ENCODE data around the gene EXOC8. TPM values are rescaled to one million over a fixed set of nuclear protein-coding genes. Genes with fewer than 3 reads are reported as not detected.

EXOC8 gene
- total RNA-seq, 1 donor from 2014 or later, result 20.6 TPM

GRCh38 chr1:231374394-231374793 lies 36.7 kb upstream of the EXOC8 start:
- no peaks in the 10 kb centered on the region for H3K9me3 ChIP-seq
- no peaks in the 10 kb centered on the region for H3K4me1 ChIP-seq
- peaks cover 14% of the 10 kb centered on the region for H3K36me3 ChIP-seq
- no peaks in the 10 kb centered on the region for H3K27me3 ChIP-seq (ENCODE audit: low read depth)
- TF ChIP-seq CTCF (IDR thresholded peaks at IDR 0.05), result no peak
- ATAC-seq (no peak), DNase-seq (no peak)
- H3K27ac ChIP-seq, result no peak overlapping the region
- intact Hi-C loops (cut with DNase I), result no loop called here
- no peak overlapping the region for H3K4me3 ChIP-seq

- Histone ChIP-seq H3K36me3 (peaks cover 31% of the 10 kb centered on the region), H3K4me1 (no peaks in the 10 kb centered on the region), H3K27ac (no peak overlapping the region), H3K4me3 (no peak overlapping the region), H3K9me3 (no peaks in the 10 kb centered on the region), H3K27me3 (ENCODE audit: low read depth) (no peaks in the 10 kb centered on the region)
- DNase-seq, result no peak
- ATAC-seq, result no peak
- no peak for TF ChIP-seq CTCF (IDR thresholded peaks at IDR 0.05)
- intact Hi-C loops (cut with DNase I), result no loop called here
Measured at GRCh38 chr1:231372501-231372900, 34.8 kb upstream of the EXOC8 start.

- Histone ChIP-seq H3K4me1 (no peaks in the 10 kb centered on the region), H3K4me3 (no peak overlapping the region), H3K27me3 (ENCODE audit: low read depth) (no peaks in the 10 kb centered on the region), H3K27ac (no peak overlapping the region), H3K36me3 (peaks cover 57% of the 10 kb centered on the region), H3K9me3 (no peaks in the 10 kb centered on the region)
- ATAC-seq, result no peak
- intact Hi-C loops (cut with DNase I), result no loop called here
- TF ChIP-seq CTCF (IDR thresholded peaks at IDR 0.05), result no peak
- no peak for DNase-seq
Measured at GRCh38 chr1:231369282-231369681, 31.6 kb upstream of the EXOC8 start.

- DNase-seq, result no peak
- TF ChIP-seq CTCF (IDR thresholded peaks at IDR 0.05), result no peak
- Histone ChIP-seq H3K27me3 (ENCODE audit: low read depth) (no peaks in the 10 kb centered on the region), H3K4me1 (no peaks in the 10 kb centered on the region), H3K36me3 (peaks cover 41% of the 10 kb centered on the region), H3K4me3 (no peak overlapping the region), H3K27ac (no peak overlapping the region), H3K9me3 (no peaks in the 10 kb centered on the region)
- no peak for ATAC-seq
- intact Hi-C loops (cut with DNase I), result no loop called here
Measured at GRCh38 chr1:231364192-231364591, 26.5 kb upstream of the EXOC8 start.

- TF ChIP-seq CTCF (IDR thresholded peaks at IDR 0.05), result no peak
- no peaks in the 10 kb centered on the region for H3K9me3 ChIP-seq
- H3K27ac ChIP-seq, result no peak overlapping the region
- no peak overlapping the region for H3K4me3 ChIP-seq
- H3K4me1 ChIP-seq, result no peaks in the 10 kb centered on the region
- H3K27me3 ChIP-seq (ENCODE audit: low read depth), result no peaks in the 10 kb centered on the region
- no peak for ATAC-seq
- no peak for DNase-seq
- intact Hi-C loops (cut with DNase I), result no loop called here
- H3K36me3 ChIP-seq, result peaks cover 37% of the 10 kb centered on the region
Measured at GRCh38 chr1:231363624-231364023, 26.0 kb upstream of the EXOC8 start.

- Histone ChIP-seq H3K27ac (no peak overlapping the region), H3K36me3 (peaks cover 24% of the 10 kb centered on the region), H3K4me3 (no peak overlapping the region), H3K9me3 (no peaks in the 10 kb centered on the region), H3K27me3 (ENCODE audit: low read depth) (no peaks in the 10 kb centered on the region), H3K4me1 (peaks cover 4% of the 10 kb centered on the region)
- no peak for ATAC-seq
- TF ChIP-seq CTCF (IDR thresholded peaks at IDR 0.05), result no peak
- no peak for DNase-seq
- intact Hi-C loops (cut with DNase I), result no loop called here
Measured at GRCh38 chr1:231362325-231362724, 24.7 kb upstream of the EXOC8 start.
